PFSK-1 (cell line): ENCODE results near the gene TREM1.

ENCODE experiments used
- FOXP2 ChIP-seq: optimal IDR thresholded peaks from 2 replicates; pipeline ENCODE3; 2011; ENCODE audit warnings: borderline replicate concordance, control low read depth, inconsistent platforms; ENCODE audit not compliant: insufficient read depth; ENCODE audit errors: extremely low read length, extremely low read depth
- POLR2AphosphoS5 ChIP-seq: IDR thresholded peaks from 2 replicates; pipeline ENCODE4 v1.6.1; 2012; ENCODE audit warnings: low read depth, mild to moderate bottlenecking, control low read depth, low read length, moderate library complexity

DNA sequence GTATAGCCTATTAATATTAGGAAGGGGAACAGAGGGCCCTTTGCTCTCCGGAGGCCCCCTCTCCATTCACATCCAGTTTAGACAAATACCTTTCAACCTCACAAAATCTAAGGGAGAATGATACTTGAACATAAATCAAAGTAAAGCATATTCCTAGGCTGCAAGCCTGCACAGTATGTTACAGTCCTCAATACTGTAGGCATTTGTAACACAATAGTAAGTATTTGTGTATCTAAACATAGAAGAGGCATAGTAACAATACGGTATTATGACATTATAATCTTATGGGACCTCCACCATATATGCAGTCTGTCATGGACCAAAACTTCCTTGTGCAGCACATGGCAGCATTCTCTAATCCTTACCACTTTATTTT, 2.3 kb upstream of the TREM1 start:
- TF ChIP-seq POLR2AphosphoS5 (no peak), FOXP2 (no peak)
